Stomach (tissue), 4 donors: ENCODE data around the gene LEFTY1.

Experiments
- CTCF ChIP-seq, 7 experiments: fragments of 450-650 bp in 4 of 7; fragments of 200-600 bp in 3 of 7; sonication (generic) in 3 of 7; IDR thresholded peaks; one replicate each; pipeline ENCODE4 v1.5.1; 2016 to 2019; ENCODE audit warnings: antibody characterized with exemption in 7 of 7, control low read depth in 2 of 7, mild to moderate bottlenecking in 1 of 7
- POLR2AphosphoS5 ChIP-seq, 3 donors: sonication (generic); formaldehyde crosslinking; IDR thresholded peaks; one replicate each; pipeline ENCODE4 v1.6.1; 2016; ENCODE audit warnings: antibody characterized with exemption in 3 of 3

DNA sequence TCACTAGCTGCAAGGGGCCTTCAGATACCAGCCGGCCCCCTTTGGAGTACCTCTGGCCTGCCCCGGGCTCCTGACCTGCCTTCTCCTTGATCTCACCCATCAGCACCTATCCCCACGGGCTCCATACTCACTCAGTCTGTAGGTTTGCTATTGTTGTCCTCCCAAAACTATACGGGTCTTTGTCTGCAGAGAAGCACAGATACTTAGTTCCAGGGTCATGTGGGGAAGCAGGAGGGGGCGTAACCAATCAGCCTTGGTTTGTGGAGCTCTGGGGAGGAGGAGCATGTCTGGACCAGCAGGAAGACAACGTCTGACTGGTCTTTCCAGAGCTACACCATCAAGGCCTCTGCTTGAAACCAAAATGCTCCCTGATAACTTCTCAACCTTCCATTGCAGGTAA, 22.0 kb downstream of the LEFTY1 start:
- TF ChIP-seq POLR2AphosphoS5 (IDR thresholded peaks at IDR 0.05) (no peak), CTCF (IDR thresholded peaks at IDR 0.05) (no peak)
